Activated CD8-positive, alpha-beta T cell treated with anti-CD3 and anti-CD28 coated beads for 36 hours (primary cell): ENCODE results near the gene ARSK. TPM values are rescaled to one million over a fixed set of nuclear protein-coding genes. Genes with fewer than 3 reads are reported as not detected.

Experiments used
- ATAC-seq: fragments of 200-7000 bp; cut with Tn5 transposase; one replicate; pipeline ENCODE4 v1.10.0; 2021; ENCODE audit warnings: mild to moderate bottlenecking, moderate library complexity
- CTCF ChIA-PET: fragments of 350-600 bp; sonication (Branson Sonifier 250); formaldehyde crosslinking; loops from one replicate; lab custom pipeline; 2021; ENCODE audit warnings: antibody characterized with exemption; lab: Charles Lee
- POLR2A ChIA-PET: fragments of 350-600 bp; sonication (Branson Sonifier 250); formaldehyde crosslinking; loops from one replicate; lab custom pipeline; 2021; ENCODE audit warnings: antibody characterized with exemption; lab: Charles Lee
- DNase-seq: peaks from one replicate; pipeline ENCODE4 v3.0.0-alpha.2; 2020
- H3K27ac Mint-ChIP-seq: one replicate; pipeline ENCODE4 v1.8.0; 2021; ENCODE audit warnings: mild to moderate bottlenecking, mixed read lengths
- H3K27me3 Mint-ChIP-seq: one replicate; pipeline ENCODE4 v1.8.0; 2021; ENCODE audit warnings: mixed read lengths
- H3K36me3 Mint-ChIP-seq: one replicate; pipeline ENCODE4 v1.8.0; 2021; ENCODE audit warnings: low read depth, mixed read lengths
- H3K4me1 Mint-ChIP-seq: one replicate; pipeline ENCODE4 v1.8.0; 2021; ENCODE audit warnings: low read depth, mixed read lengths
- H3K4me3 Mint-ChIP-seq: one replicate; pipeline ENCODE4 v1.8.0; 2021; ENCODE audit warnings: mild to moderate bottlenecking, moderate library complexity, mixed read lengths
- H3K9me3 Mint-ChIP-seq: one replicate; pipeline ENCODE4 v1.8.0; 2021; ENCODE audit warnings: mixed read lengths
- CTCF ChIP-seq: fragments of 200-600 bp; IDR thresholded peaks from one replicate; pipeline ENCODE4 v1.8.0; 2022; ENCODE audit warnings: antibody characterized with exemption, mild to moderate bottlenecking
- intact Hi-C: fragments of 100-400 bp; cut with micrococcal nuclease; formaldehyde crosslinking; loops from one replicate; pipeline ENCODE4 v1.10.0; 2022
- total RNA-seq, 2 experiments: library from RNA; stranded (reverse); gene quantifications; one replicate each; pipeline ENCODE4 v1.2.3, GENCODE V29; 2021

Gene ARSK
- total RNA-seq, 2 experiments from 2014 or later = 4.9 to 5.0 TPM

GRCh38 chr5:95572016-95572415, 17.1 kb downstream of the ARSK start:
- Mint-ChIP-seq H3K9me3 (no peaks in the 10 kb centered on the region), H3K4me3 (no peak overlapping the region), H3K4me1 (no peaks in the 10 kb centered on the region), H3K36me3 (peaks cover 32% of the 10 kb centered on the region), H3K27me3 (no peaks in the 10 kb centered on the region), H3K27ac (no peak overlapping the region)
- intact Hi-C loops = no loop called here
- ATAC-seq (no peak), DNase-seq (no peak)
- ChIA-PET POLR2A (no interaction called here), CTCF (interaction anchor here (1.3 kb wide), 1 partner anchor 15 kb away, joined by 3 read pairs; no protein-coding TSS in a partner anchor)
- no peak for TF ChIP-seq CTCF

- intact Hi-C loops = no loop called here
- ChIA-PET CTCF (interaction anchor here (1.1 kb wide), 1 partner anchor 200 kb away, joined by 3 read pairs; no protein-coding TSS in a partner anchor), POLR2A (no interaction called here)
- ATAC-seq (no peak), DNase-seq (no peak)
- Mint-ChIP-seq H3K27ac (no peak overlapping the region), H3K4me1 (no peaks in the 10 kb centered on the region), H3K9me3 (no peaks in the 10 kb centered on the region), H3K4me3 (no peak overlapping the region), H3K36me3 (peaks cover 10% of the 10 kb centered on the region), H3K27me3 (no peaks in the 10 kb centered on the region)
- TF ChIP-seq CTCF = no peak
Measured at GRCh38 chr5:95581576-95581975, 26.7 kb downstream of the ARSK start.

- ChIA-PET CTCF (no interaction called here), POLR2A (no interaction called here)
- intact Hi-C loops = no loop called here
Measured at GRCh38 chr5:95583992-95584391, 29.1 kb downstream of the ARSK start.

GRCh38 chr5:95590880-95591279, 36.0 kb downstream of the ARSK start:
- Mint-ChIP-seq H3K4me1 (peaks cover 21% of the 10 kb centered on the region), H3K27ac (peak overlapping the region; percentile 7), H3K4me3 (no peak overlapping the region), H3K9me3 (no peaks in the 10 kb centered on the region), H3K36me3 (peaks cover 3% of the 10 kb centered on the region), H3K27me3 (no peaks in the 10 kb centered on the region)
- no peak for TF ChIP-seq CTCF
- ChIA-PET CTCF (no interaction called here), POLR2A (interaction anchor here (0.8 kb wide), 1 partner anchor 27 kb away, joined by 4 read pairs; no protein-coding TSS in a partner anchor)
- ATAC-seq (no peak), DNase-seq (no peak)
- intact Hi-C loops = no loop called here

More at GRCh38 chr5:95583992-95584391, 29.1 kb downstream of the ARSK start:
- ATAC-seq (no peak), DNase-seq (no peak)
- Mint-ChIP-seq H3K36me3 (peaks cover 10% of the 10 kb centered on the region), H3K27ac (no peak overlapping the region), H3K4me1 (no peaks in the 10 kb centered on the region), H3K9me3 (no peaks in the 10 kb centered on the region), H3K27me3 (no peaks in the 10 kb centered on the region), H3K4me3 (no peak overlapping the region)
- no peak for TF ChIP-seq CTCF

- DNase-seq (no peak), ATAC-seq (peak; percentile 95)
- POLR2A ChIA-PET = interaction anchor here (0.8 kb wide), 1 partner anchor 27 kb away, joined by 4 read pairs; no protein-coding TSS in a partner anchor
- Mint-ChIP-seq H3K9me3 (no peaks in the 10 kb centered on the region), H3K27me3 (no peaks in the 10 kb centered on the region), H3K36me3 (peaks cover 3% of the 10 kb centered on the region), H3K4me3 (no peak overlapping the region), H3K4me1 (peaks cover 21% of the 10 kb centered on the region), H3K27ac (no peak overlapping the region)
- intact Hi-C loops = no loop called here
- TF ChIP-seq CTCF = no peak
- CTCF ChIA-PET = no interaction called here
Measured at GRCh38 chr5:95591490-95591901, 36.6 kb downstream of the ARSK start.
